GM21360 (cell line): ENCODE data around the gene IQSEC1.

Source experiments
- ATAC-seq: cut with Tn5 transposase; IDR thresholded peaks from one replicate; pipeline ENCODE4 v1.9.1; 2021; ENCODE audit warnings: mild to moderate bottlenecking, moderate library complexity; ENCODE audit not compliant: unreplicated experiment

The IQSEC1 gene

GRCh38 chr3:12990781-12991480, 82.3 kb downstream of the IQSEC1 start:
- no peak for ATAC-seq

- ATAC-seq = no peak
Measured at GRCh38 chr3:12990306-12990705, 82.9 kb downstream of the IQSEC1 start.

- no peak for ATAC-seq
Measured at GRCh38 chr3:12988728-12989454, 84.3 kb downstream of the IQSEC1 start.

GRCh38 chr3:12987602-12988001, 85.6 kb downstream of the IQSEC1 start:
- no peak for ATAC-seq

- no peak for ATAC-seq
Measured at GRCh38 chr3:12986986-12987385, 86.2 kb downstream of the IQSEC1 start.

- no peak for ATAC-seq
Measured at GRCh38 chr3:12986521-12986920, 86.7 kb downstream of the IQSEC1 start.

GRCh38 chr3:12986031-12986430, 87.2 kb downstream of the IQSEC1 start:
- no peak for ATAC-seq

- no peak for ATAC-seq
Measured at GRCh38 chr3:12985148-12985547, 88.1 kb downstream of the IQSEC1 start.

- ATAC-seq = peak; percentile 53
Measured at GRCh38 chr3:12984023-12984823, 89.0 kb downstream of the IQSEC1 start.

GRCh38 chr3:12983319-12983718, 89.9 kb downstream of the IQSEC1 start:
- ATAC-seq = no peak

- ATAC-seq = peak; percentile 37
Measured at GRCh38 chr3:12982619-12983101, 90.6 kb downstream of the IQSEC1 start.

GRCh38 chr3:12981306-12982275, 91.6 kb downstream of the IQSEC1 start:
- no peak for ATAC-seq

- ATAC-seq = no peak
Measured at GRCh38 chr3:12980596-12981290, 92.5 kb downstream of the IQSEC1 start.

- no peak for ATAC-seq
Measured at GRCh38 chr3:12979947-12980487, 93.2 kb downstream of the IQSEC1 start.

- ATAC-seq = no peak
Measured at GRCh38 chr3:12979151-12979946, 93.9 kb downstream of the IQSEC1 start.

- ATAC-seq = no peak
Measured at GRCh38 chr3:12978682-12979081, 94.5 kb downstream of the IQSEC1 start.

- ATAC-seq = no peak
Measured at GRCh38 chr3:12977117-12977808, 96.0 kb downstream of the IQSEC1 start.
